Mesenchymal stem cell (in vitro differentiated cells and primary cell): Measurements from ENCODE around the gene CLUH.

Experiments
- DNase-seq: peaks from one replicate; pipeline ENCODE4 v3.0.0-alpha.2; 2013
- H2AFZ ChIP-seq: one replicate; pipeline ENCODE4 v1.6.1; 2013; ENCODE audit warnings: low read depth, mild to moderate bottlenecking, control low read depth, inconsistent platforms, low read length, moderate library complexity
- H2AK5ac ChIP-seq: 2 replicates; pipeline ENCODE4 v1.6.1; 2013; ENCODE audit warnings: low read length, moderate library complexity, mild to moderate bottlenecking, inconsistent platforms; ENCODE audit not compliant: severe bottlenecking
- H2BK120ac ChIP-seq: one replicate; pipeline ENCODE4 v1.6.1; 2013; ENCODE audit warnings: low read depth, mild to moderate bottlenecking, inconsistent platforms, low read length, moderate library complexity
- H2BK12ac ChIP-seq, 2 experiments: one replicate each; pipeline ENCODE4 v1.6.1; 2013; ENCODE audit warnings: inconsistent platforms in 2 of 2, low read length in 2 of 2, mild to moderate bottlenecking in 2 of 2, moderate library complexity in 2 of 2, control low read depth in 1 of 2
- H2BK15ac ChIP-seq: one replicate; pipeline ENCODE4 v1.6.1; 2013; ENCODE audit warnings: mild to moderate bottlenecking, low read depth, inconsistent platforms; ENCODE audit not compliant: poor library complexity, severe bottlenecking
- H2BK5ac ChIP-seq: 2 replicates; pipeline ENCODE4 v1.6.1; 2013; ENCODE audit warnings: low read depth, mild to moderate bottlenecking, low read length, control low read depth, inconsistent platforms; ENCODE audit not compliant: poor library complexity, severe bottlenecking
- H3K14ac ChIP-seq, 2 experiments: one replicate each; pipeline ENCODE4 v1.6.1; 2013; ENCODE audit warnings: inconsistent platforms in 2 of 2, low read length in 2 of 2, control low read depth in 1 of 2, mild to moderate bottlenecking in 1 of 2, moderate library complexity in 1 of 2
- H3K18ac ChIP-seq, 2 experiments: one replicate each; pipeline ENCODE4 v1.6.1; 2013; ENCODE audit warnings: inconsistent platforms in 2 of 2, low read length in 2 of 2, control low read depth in 1 of 2, low read depth in 1 of 2, mild to moderate bottlenecking in 1 of 2
- H3K23ac ChIP-seq, 2 experiments: one replicate each; pipeline ENCODE4 v1.6.1; 2013; ENCODE audit warnings: inconsistent platforms in 2 of 2, low read length in 2 of 2, mild to moderate bottlenecking in 2 of 2, moderate library complexity in 2 of 2, control low read depth in 1 of 2
- H3K27ac ChIP-seq: 2 replicates; pipeline ENCODE4 v1.5.1; 2013; ENCODE audit warnings: mild to moderate bottlenecking, moderate library complexity, low read length, control low read depth, inconsistent platforms; ENCODE audit not compliant: poor library complexity, severe bottlenecking
- H3K27me3 ChIP-seq, 2 experiments: 2 replicates each; pipeline versions ENCODE4 v1.6.1 to v1.7.0; 2013; ENCODE audit warnings: low read length in 2 of 2, mild to moderate bottlenecking in 2 of 2, moderate library complexity in 2 of 2, control low read depth in 1 of 2, inconsistent platforms in 1 of 2; ENCODE audit not compliant: control insufficient read depth in 1 of 2, insufficient read depth in 1 of 2
- H3K36me3 ChIP-seq, 2 experiments: 2 replicates each; pipeline versions ENCODE4 v1.6.1 to v1.7.0; 2013; ENCODE audit warnings: low read length in 2 of 2, control low read depth in 1 of 2, inconsistent platforms in 1 of 2, low read depth in 1 of 2, mild to moderate bottlenecking in 1 of 2; ENCODE audit not compliant: insufficient read depth in 2 of 2, control insufficient read depth in 1 of 2
- H3K4ac ChIP-seq, 2 experiments: one replicate each; pipeline ENCODE4 v1.6.1; 2013; ENCODE audit warnings: inconsistent platforms in 2 of 2, low read length in 2 of 2, mild to moderate bottlenecking in 2 of 2, moderate library complexity in 2 of 2, control low read depth in 1 of 2, low read depth in 1 of 2
- H3K4me1 ChIP-seq: 2 replicates; pipeline ENCODE4 v1.6.1; 2013; ENCODE audit warnings: low read depth, low read length, control low read depth; ENCODE audit not compliant: control insufficient read depth, insufficient read depth
- H3K4me2 ChIP-seq: 2 replicates; pipeline ENCODE4 v1.6.1; 2013; ENCODE audit warnings: low read length, mild to moderate bottlenecking, inconsistent platforms; ENCODE audit not compliant: poor library complexity, severe bottlenecking
- H3K4me3 ChIP-seq, 2 experiments: 2 replicates each; pipeline versions ENCODE4 v1.5.1 to v1.7.0; 2013; ENCODE audit warnings: low read length in 2 of 2, mild to moderate bottlenecking in 2 of 2, control low read depth in 1 of 2, low read depth in 1 of 2; ENCODE audit not compliant: insufficient read depth in 1 of 2
- H3K79me1 ChIP-seq: replicated peaks from 2 replicates; pipeline ENCODE4 v1.6.1; 2013; ENCODE audit warnings: mild to moderate bottlenecking, control low read depth, low read length, inconsistent platforms; ENCODE audit not compliant: poor library complexity, severe bottlenecking
- H3K9ac ChIP-seq: 2 replicates; pipeline ENCODE4 v1.7.0; 2013; ENCODE audit warnings: mild to moderate bottlenecking, low read length, moderate library complexity
- H3K9me3 ChIP-seq: 2 replicates; pipeline ENCODE4 v1.7.0; 2013; ENCODE audit warnings: mild to moderate bottlenecking, low read length; ENCODE audit not compliant: control insufficient read depth
- H4K8ac ChIP-seq: one replicate; pipeline ENCODE4 v1.6.1; 2013; ENCODE audit warnings: inconsistent platforms, mild to moderate bottlenecking, low read length, moderate library complexity
- H4K91ac ChIP-seq: one replicate; pipeline ENCODE4 v1.6.1; 2013; ENCODE audit warnings: mild to moderate bottlenecking, low read length, inconsistent platforms
- WGBS: methylation state at CpG from one replicate; pipeline ENCODE4 v1.1.7; 2013; ENCODE audit warnings: mixed read lengths; 5-methylcytosine and 5-hydroxymethylcytosine counted together

CLUH gene

GRCh38 chr17:2723997-2724783 lies 12.6 kb upstream of the CLUH start:
- H4K91ac ChIP-seq = no peak overlapping the region
- no peak overlapping the region for H2BK5ac ChIP-seq
- H2AFZ ChIP-seq = no peak overlapping the region
- peaks cover 48 to 54% of the 10 kb centered on the region in 2 experiments for H3K27me3 ChIP-seq
- no peak overlapping the region for H3K9ac ChIP-seq
- no peak overlapping the region for H2BK12ac ChIP-seq
- H4K8ac ChIP-seq = peak overlapping the region; percentile 9
- no peak overlapping the region for H3K18ac ChIP-seq
- H3K9me3 ChIP-seq = peaks cover 8% of the 10 kb centered on the region
- no peak overlapping the region for H3K4ac ChIP-seq
- H3K4me3 ChIP-seq = peak overlapping the region in 1 of 2 experiments; percentile 35
- DNase-seq = no peak
- peaks cover 11% of the 10 kb centered on the region for H3K4me1 ChIP-seq
- H3K27ac ChIP-seq = no peak overlapping the region
- no peak overlapping the region for H2BK15ac ChIP-seq
- no peaks in the 10 kb centered on the region for H3K36me3 ChIP-seq
- under 1% methylated on average over 37 of the region's 98 CpGs for WGBS
- H2AK5ac ChIP-seq = no peak overlapping the region
- peak overlapping the region in 1 of 2 experiments; percentile 38 for H3K23ac ChIP-seq
- H3K14ac ChIP-seq = no peak overlapping the region
- peak overlapping the region; percentile 73 for H3K4me2 ChIP-seq
- H2BK120ac ChIP-seq = no peak overlapping the region
- H3K79me1 ChIP-seq = no peaks in the 10 kb centered on the region

DNA sequence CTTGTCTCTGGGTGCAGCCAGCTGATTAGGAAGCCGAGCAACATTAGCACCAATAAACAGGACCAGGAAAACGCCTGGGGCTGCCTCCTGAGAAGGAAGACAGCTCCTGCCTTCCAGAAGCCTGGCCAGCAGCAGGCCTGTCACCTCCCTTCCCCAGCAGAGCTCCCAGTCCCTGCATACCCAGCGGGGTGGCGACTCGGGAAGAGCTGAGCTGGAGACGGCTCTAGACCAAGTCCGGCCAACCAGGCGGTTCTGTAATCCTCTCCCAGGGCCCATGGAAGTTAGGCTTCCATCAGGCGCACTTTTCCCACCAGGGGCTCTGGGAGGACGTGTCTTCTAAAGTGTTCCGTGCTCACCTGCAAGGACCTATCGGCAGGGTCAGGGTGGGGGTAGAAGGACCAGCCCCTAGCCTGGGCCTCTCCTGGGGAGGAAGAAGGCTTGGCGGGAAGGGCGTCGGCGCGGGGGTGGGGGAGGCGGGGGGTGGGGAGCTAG lies 12.0 kb upstream of the CLUH start:
- Histone ChIP-seq H3K27ac (no peak overlapping the region), H3K4me2 (no peak overlapping the region), H3K4ac (no peak overlapping the region), H3K9me3 (peaks cover 8% of the 10 kb centered on the region), H2BK12ac (no peak overlapping the region), H3K36me3 (no peaks in the 10 kb centered on the region), H2BK120ac (no peak overlapping the region), H2AK5ac (no peak overlapping the region), H3K27me3 (peaks cover 48% of the 10 kb centered on the region in 2 experiments), H2BK15ac (no peak overlapping the region), H4K91ac (no peak overlapping the region), H3K79me1 (no peaks in the 10 kb centered on the region), H3K9ac (no peak overlapping the region), H3K4me1 (peaks cover 11% of the 10 kb centered on the region), H2BK5ac (no peak overlapping the region), H3K14ac (no peak overlapping the region), H4K8ac (no peak overlapping the region), H3K18ac (no peak overlapping the region), H3K4me3 (no peak overlapping the region), H2AFZ (no peak overlapping the region), H3K23ac (no peak overlapping the region)
- DNase-seq = no peak
- WGBS = 5% methylated on average over 12 of the region's 18 CpGs

DNA sequence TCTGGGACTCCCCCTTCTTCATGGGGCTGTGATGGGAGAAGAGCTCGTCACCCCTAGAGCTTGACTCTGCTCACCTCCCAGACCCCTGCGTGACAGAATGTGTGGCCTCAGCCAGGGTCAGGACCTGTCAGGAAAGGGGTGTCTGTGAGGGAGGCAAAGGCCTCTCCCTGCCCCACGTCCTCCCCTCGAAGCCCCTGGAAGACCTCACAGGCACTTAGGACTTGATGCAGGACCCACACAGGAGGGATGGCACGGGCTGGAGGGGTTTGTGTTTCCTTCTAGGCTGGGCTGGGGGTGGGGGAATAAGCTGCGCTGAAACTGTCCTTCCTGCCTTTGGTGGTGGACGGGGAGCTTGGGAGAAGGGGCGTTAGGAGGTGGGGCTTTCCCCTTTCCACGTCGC lies 11.0 kb upstream of the CLUH start:
- Histone ChIP-seq H4K91ac (no peak overlapping the region), H2BK12ac (no peak overlapping the region), H3K4me2 (no peak overlapping the region), H3K9ac (no peak overlapping the region), H2BK120ac (no peak overlapping the region), H3K9me3 (peaks cover 8% of the 10 kb centered on the region), H3K4ac (no peak overlapping the region), H2AK5ac (no peak overlapping the region), H2AFZ (no peak overlapping the region), H3K27me3 (peaks cover 47 to 48% of the 10 kb centered on the region in 2 experiments), H2BK15ac (no peak overlapping the region), H3K18ac (no peak overlapping the region), H3K23ac (no peak overlapping the region), H3K36me3 (no peaks in the 10 kb centered on the region), H3K4me3 (no peak overlapping the region), H3K14ac (no peak overlapping the region), H3K27ac (no peak overlapping the region), H3K79me1 (no peaks in the 10 kb centered on the region), H2BK5ac (no peak overlapping the region), H4K8ac (no peak overlapping the region), H3K4me1 (peaks cover 11% of the 10 kb centered on the region)
- no peak for DNase-seq
- 84% methylated on average over 6 of the region's 10 CpGs for WGBS

DNA sequence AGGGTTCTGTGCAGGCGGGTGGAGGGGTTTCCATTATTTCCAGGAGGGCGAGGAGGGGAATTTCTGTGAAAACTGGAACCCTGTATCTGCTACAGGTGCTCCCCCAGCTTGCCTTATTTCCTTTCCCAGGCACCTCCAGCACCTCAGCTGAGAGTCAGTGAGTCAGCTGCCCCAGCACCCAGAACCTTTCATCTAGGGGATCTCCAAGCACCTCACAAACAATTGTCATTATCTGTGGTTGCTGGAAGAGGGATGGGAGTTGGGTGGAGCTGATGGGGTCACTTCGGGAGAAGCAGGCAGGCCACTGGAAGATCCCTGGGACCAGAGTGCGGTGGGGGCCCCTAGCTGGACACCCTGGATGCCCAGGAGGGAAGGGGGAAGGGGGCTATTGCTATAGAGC lies 10.0 kb upstream of the CLUH start:
- DNase-seq = no peak
- Histone ChIP-seq H2BK5ac (no peak overlapping the region), H3K18ac (no peak overlapping the region), H3K9me3 (peaks cover 8% of the 10 kb centered on the region), H3K4me2 (no peak overlapping the region), H3K79me1 (no peaks in the 10 kb centered on the region), H4K8ac (no peak overlapping the region), H2BK12ac (no peak overlapping the region), H2BK15ac (no peak overlapping the region), H2AFZ (no peak overlapping the region), H3K27ac (no peak overlapping the region), H3K23ac (no peak overlapping the region), H4K91ac (no peak overlapping the region), H3K4me3 (no peak overlapping the region), H3K14ac (no peak overlapping the region), H2AK5ac (no peak overlapping the region), H3K27me3 (peaks cover 40 to 43% of the 10 kb centered on the region in 2 experiments), H3K4ac (no peak overlapping the region), H3K36me3 (no peaks in the 10 kb centered on the region), H3K4me1 (peaks cover 11% of the 10 kb centered on the region), H2BK120ac (no peak overlapping the region), H3K9ac (no peak overlapping the region)
- WGBS = 95% methylated on average over 4 of the region's 4 CpGs
